Measurements from ENCODE around the gene TMEM237.

TMEM237 gene

DNA sequence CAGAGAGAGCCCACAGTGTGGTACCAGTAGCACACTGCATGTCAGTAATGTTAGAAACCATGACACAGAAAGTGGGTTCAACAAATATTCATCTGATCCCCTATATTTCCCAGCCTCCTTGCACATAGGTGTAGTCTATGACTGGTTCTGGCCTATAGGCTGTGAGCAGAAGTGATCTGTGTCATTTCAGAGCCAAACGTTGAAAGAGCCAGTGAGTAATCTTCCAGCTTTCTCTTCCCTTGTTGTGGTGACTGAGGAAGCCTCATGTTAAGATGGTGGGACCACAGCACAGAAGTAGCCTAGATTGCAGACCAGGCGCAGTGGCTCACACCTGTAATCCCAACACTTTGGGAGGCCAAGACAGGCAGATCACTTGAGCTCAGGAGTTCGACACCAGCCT is 4.1 kb downstream of the TMEM237 start:
- FAIRE-seq: no peak

DNA sequence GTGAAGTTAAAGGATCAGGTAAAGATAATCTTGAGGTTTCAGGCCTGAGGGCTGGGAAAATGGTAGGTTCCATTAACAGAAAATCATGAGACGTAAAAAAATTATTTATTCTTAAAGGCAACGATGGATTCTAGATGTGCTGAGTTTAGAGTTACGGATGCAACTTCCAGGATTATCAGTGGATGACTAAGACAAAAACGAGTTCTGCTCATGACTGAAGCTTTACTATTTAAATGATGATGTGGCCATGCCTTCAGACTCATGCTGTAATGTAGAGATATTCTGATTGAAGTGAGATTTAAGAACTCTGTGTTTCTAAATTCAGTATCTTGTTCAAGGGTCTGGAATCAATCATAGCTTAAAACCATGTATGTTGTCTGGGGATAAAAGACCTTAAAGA is 5.0 kb downstream of the TMEM237 start:
- FAIRE-seq: no peak

DNA sequence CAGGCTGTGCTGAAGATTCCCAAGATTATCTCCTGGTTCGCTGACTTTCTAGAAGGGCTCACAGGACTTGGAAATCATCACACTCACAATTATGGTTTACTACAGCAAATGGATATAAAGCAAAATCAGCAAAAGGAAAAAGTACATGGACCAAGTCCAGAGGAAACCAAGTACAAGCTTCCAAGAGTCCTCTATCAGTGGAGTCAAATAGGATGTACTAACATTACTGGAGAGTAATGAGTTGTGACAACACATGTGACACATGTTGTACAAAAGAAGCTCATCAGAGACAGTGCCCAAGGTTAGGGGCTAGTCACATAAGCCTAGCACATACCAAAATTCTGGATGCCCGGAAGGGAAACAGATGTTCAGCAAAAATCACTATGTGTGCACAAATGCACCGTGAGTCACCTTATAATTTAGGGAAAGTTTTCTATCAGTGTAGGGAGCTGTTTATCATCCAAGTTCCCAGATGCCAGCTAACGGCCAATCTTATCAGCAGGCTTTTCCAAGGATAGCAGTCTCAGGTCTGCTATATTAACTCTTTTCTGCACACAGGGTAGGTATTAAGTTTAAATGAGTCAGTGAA is 9.5 kb downstream of the TMEM237 start:
- FAIRE-seq: no peak

DNA sequence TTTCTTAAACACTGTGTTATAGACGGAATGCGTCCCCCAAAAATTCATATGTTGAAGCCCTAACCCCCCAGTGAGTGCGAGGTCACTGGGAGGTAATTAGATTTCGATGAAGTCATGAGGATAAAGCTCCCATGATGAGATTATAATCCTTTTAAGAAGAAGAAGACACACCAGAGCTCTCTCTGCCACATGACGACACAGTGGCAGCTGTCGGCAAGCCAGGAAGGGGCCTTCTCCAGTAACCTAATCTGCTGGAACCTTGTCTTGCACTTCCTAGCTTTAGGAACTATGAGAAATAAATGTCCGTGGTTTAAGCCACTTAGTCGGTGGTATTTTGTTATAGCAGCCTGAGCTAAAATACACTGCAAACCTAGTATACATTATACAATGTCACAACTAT is 12.3 kb downstream of the TMEM237 start:
- FAIRE-seq: no peak

GRCh38 chr2:201630577-201630976 is 12.7 kb downstream of the TMEM237 start:
- FAIRE-seq: no peak

DNA sequence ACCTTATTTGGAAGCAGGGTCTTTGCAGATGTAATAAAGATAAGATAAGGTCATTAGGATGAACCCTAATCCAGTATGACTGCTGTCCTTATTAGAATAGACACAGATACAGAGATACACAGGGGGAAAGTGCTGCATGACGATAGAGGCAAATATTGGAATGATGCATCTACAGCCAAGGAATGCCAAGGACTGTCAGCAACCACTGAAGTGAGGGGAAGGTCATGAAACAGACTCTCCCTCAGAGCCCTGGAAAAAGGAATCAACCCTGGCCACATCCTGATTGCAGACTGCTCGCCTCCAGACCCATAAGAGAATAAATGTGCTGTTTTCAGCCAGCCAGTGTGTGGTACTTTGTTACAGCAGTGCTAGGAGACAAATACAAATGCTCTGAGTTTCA is 14.8 kb downstream of the TMEM237 start:
- no peak for FAIRE-seq

- FAIRE-seq: no peak
These were observed 20.9 kb downstream of the TMEM237 start for GRCh38 chr2:201622306-201622970.

DNA sequence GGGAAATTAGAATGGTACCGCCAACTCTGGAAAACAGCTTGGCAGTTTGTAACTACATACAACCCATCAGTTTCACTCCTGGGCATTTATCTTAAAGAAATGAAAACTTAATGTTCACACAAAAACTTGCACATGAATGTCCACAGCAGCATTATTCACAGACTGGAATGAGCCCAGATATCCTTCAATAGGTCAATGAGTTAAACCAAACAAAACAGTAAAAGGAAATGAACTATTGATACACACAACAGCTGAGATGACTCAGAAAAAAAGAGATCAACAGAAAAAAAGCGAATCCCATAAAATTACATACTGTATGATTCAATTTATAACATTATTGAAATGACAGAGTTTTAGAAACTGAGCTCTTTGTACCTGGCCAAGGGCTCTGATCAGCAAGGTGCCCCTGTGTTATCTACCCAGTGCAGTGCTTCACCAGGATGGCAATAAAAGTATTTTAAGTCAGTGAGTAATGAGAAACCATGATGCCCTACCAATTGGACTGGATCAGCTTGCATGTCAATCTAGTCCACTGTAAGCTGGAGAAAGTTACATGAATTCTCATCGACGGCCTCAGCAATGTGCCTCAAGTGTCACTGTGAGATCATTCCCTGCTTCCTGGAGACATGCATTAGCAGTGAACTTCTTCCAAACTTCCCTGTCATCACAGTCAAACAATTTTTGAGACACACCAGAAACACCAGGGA is 21.9 kb downstream of the TMEM237 start:
- FAIRE-seq: no peak

DNA sequence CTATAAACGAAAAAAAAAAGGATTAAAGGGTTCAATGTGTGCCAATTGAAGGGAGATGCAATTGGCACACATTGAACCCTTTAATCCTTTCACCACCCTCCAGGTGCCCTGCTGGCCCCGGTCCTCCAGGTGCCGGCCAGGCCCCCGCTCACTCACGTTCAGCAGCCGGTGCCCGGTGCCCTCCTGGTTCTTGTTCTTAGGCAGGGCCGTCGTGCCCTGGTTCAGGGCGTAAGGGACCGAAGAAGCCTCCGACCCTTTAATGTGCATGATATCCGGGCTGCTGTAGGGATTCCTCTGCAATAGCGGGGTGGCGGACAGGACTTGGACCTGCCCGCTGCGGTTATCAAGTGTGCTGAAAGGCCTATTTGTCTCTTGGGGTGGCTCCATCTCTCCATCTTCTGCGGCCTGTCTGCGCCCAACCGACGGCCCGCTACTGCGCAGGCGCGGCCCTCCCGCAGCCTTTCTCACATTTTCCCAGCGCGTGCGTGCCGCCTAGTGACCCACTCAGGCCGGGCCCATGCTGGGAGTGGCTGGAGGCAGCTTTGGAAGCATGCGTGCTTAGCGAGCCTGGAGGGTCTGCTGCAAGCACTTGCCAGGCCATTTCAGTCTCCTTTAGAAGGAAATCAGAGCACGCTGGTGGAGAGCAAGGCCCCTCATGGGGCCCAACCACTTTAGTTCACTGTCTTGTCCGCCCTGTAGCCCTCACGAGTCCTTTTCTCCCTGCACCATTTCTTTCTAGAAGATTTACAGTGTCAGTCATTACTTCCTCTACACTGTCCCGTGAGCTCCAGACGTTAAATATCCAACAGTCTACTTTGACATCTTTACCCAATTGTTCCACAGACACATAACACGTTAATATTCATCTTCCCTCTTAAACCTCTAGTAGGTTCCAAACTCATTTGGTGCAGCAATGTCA is 24.3 kb downstream of the TMEM237 start:
- FAIRE-seq: no peak

GRCh38 chr2:201608021-201608420 is 35.3 kb downstream of the TMEM237 start:
- no peak for FAIRE-seq

DNA sequence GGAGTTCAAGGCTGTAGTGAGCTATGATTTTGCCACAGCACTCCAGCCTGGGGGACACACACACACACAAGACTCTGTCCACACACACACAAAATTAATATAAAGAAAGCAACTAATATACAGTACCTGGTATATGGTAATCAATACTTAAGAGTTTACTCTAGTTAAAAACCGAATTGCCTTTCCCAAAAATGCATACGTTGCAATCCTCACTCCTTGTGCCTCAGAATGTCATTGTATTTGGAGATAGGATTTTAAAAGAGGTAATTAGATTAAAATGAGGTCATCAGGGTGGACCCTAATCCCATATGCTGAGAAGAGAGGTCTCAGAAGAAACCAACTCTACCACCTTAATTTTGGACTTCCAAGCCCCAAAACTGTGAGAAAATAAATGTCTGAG is 35.7 kb downstream of the TMEM237 start:
- no peak for FAIRE-seq

GRCh38 chr2:201600906-201601305 is 42.4 kb downstream of the TMEM237 start:
- no peak for FAIRE-seq

DNA sequence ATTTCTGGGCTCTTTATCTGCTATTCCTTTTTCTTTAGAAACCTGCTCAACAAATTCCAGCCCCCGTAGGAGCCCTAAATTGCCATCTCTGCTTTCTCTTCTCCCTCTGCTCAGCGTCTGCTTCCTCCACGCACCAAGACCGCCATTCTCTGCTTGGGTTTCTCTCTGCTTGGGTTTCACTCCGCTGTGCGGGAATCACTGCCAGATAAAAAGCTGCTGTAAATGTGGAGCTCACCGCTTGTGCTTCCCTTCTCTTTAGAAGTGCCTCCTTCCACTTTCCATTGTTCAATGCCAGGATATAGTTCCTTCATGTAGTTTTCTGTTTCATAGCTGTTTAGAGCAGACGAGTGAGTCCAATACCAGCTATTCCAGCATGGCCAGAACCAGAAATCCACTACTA is 45.9 kb downstream of the TMEM237 start:
- no peak for FAIRE-seq

GRCh38 chr2:201580486-201580885 is 62.8 kb downstream of the TMEM237 start:
- FAIRE-seq: no peak

GRCh38 chr2:201579536-201579935 is 63.8 kb downstream of the TMEM237 start:
- no peak for FAIRE-seq

DNA sequence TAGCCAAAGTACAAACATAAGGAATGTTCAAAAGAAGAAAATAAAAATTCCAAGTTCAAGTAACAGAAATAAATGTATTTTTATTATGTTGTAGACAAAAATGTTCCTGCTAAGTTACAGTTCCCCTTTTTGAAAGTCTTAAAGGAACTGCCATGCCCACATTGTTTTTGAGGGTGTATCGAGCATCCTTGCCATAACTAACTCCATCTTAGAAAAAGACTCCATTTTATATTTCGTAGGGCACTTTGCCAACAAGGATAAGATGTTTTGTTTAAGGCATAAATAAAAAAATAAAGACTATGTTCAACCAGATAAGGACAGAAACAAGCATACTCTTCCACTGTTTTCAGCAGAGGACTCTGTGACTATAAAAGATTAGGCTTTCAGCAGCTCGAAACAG is 67.3 kb downstream of the TMEM237 start:
- FAIRE-seq: no peak

GRCh38 chr2:201574766-201575165 is 68.5 kb downstream of the TMEM237 start:
- FAIRE-seq: no peak

- no peak for FAIRE-seq
These were observed 70.3 kb downstream of the TMEM237 start for GRCh38 chr2:201572846-201573508.
